ENCODE results near the gene HEBP2.

GRCh38 chr6:138406443-138406842 lies 2.4 kb downstream of the HEBP2 start:
- TF ChIP-seq CTCF (IDR thresholded peaks at IDR 0.05; ENCODE audit: borderline replicate concordance, extremely low read depth, low read length, poor library complexity, severe bottlenecking) (no peak), EZH2 (IDR thresholded peaks at IDR 0.05; ENCODE audit: borderline replicate concordance, low read depth, low read length, severe bottlenecking) (no peak)

Data from DND-41 (cell line).